Measurements from ENCODE around the gene CEP295NL. TPM values are rescaled to one million over a fixed set of nuclear protein-coding genes. Genes with fewer than 3 reads are reported as not detected.
A peak's percentile ranks its signal among the peaks of the same experiment; 100 is the strongest.

Gene CEP295NL
- total RNA-seq, 1 experiment from 2014 or later: 0.87 TPM

DNA sequence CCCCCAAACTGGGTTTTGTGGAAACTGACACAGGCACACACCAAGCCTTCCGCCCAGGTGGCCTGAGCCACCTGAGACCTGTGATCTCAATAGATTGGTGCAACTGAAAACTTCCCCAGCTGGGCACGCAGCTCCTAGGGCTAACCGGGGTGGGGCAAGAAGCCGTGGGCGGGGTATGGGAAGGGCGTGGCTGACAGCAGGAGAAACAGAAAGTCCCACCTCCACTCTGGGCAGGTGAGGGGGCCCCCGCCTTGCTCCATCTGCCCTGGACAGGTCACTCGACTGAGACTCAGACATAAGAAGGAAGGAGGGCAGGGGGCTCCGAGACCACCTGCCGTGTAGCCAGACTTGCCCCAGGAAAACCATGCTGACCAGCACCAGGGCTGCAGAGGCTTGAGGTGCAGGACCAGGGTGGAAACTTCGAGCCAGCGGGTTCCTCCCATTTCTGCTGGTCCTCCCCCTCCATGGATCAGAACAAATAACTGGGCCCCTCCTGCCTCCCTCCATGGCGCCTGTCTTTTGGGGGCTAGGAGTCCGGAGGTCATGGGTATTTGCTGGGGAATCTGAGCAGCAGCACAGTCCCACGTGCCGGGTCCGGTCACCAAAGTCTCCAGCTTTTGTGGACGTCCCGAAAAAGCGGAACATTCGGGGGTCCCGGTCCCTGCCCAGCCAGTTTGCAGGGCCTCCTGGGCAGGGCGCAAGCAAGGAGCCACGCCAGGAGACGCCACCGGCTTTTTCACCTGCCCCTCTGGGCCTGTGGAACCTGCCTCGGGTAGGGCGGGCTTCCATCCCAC is 20.9 kb upstream of the CEP295NL start:
- ATAC-seq (peak; percentile 67), DNase-seq (ENCODE audit: low read depth, low spot score) (no peak)
- Histone ChIP-seq H3K27me3 (ENCODE audit: control insufficient read depth, insufficient read depth, low read length) (no peaks in the 10 kb centered on the region), H3K4me1 (ENCODE audit: control insufficient read depth, insufficient read depth, low read length) (peaks cover 25% of the 10 kb centered on the region), H3K27ac (ENCODE audit: low read length) (peak overlapping the region; percentile 36; the same call in 1 of the 2 replicates), H3K4me3 (ENCODE audit: low read depth in 2 of 2, low read length in 2 of 2) (peak overlapping the region; percentile 50 to 65), H3K9me3 (ENCODE audit: control insufficient read depth, insufficient read depth, low read depth, low read length) (no peaks in the 10 kb centered on the region), H3K36me3 (ENCODE audit: control insufficient read depth, insufficient read depth, low read length) (no peaks in the 10 kb centered on the region)
- ChIA-PET POLR2A (no interaction called here), CTCF (no interaction called here)
- intact Hi-C loops (cut with micrococcal nuclease; ENCODE audit: unreplicated experiment): no loop called here
- no TSS peak for BruUV-seq (replicated peaks)
- in situ Hi-C loops (cut with HindIII; ENCODE audit: low pct_unique_long_range_greater_than_20kb, low sequenced_read_pairs): no loop called here
- TF ChIP-seq POLR2AphosphoS5 (IDR thresholded peaks at IDR 0.05; ENCODE audit: low read depth, low read length) (no peak), SIN3A (IDR thresholded peaks at IDR 0.05; ENCODE audit: borderline replicate concordance, insufficient read depth, low read depth, low read length) (no peak)

GRCh38 chr17:78922816-78923498 is 20.0 kb upstream of the CEP295NL start:
- Histone ChIP-seq H3K36me3 (ENCODE audit: control insufficient read depth, insufficient read depth, low read length) (no peaks in the 10 kb centered on the region), H3K27ac (ENCODE audit: low read length) (no peak overlapping the region), H3K4me1 (ENCODE audit: control insufficient read depth, insufficient read depth, low read length) (peaks cover 25% of the 10 kb centered on the region), H3K27me3 (ENCODE audit: control insufficient read depth, insufficient read depth, low read length) (no peaks in the 10 kb centered on the region), H3K4me3 (ENCODE audit: low read depth in 2 of 2, low read length in 2 of 2) (peak overlapping the region; percentile 50 to 65; a peak in 3 of 4 replicates), H3K9me3 (ENCODE audit: control insufficient read depth, insufficient read depth, low read depth, low read length) (no peaks in the 10 kb centered on the region)
- TF ChIP-seq POLR2AphosphoS5 (IDR thresholded peaks at IDR 0.05; ENCODE audit: low read depth, low read length) (no peak), SIN3A (IDR thresholded peaks at IDR 0.05; ENCODE audit: borderline replicate concordance, insufficient read depth, low read depth, low read length) (no peak), TCF7L2 (IDR thresholded peaks at IDR 0.05; ENCODE audit: low read depth, low read length) (no peak)
- TF ChIP-seq, protein P1, sequence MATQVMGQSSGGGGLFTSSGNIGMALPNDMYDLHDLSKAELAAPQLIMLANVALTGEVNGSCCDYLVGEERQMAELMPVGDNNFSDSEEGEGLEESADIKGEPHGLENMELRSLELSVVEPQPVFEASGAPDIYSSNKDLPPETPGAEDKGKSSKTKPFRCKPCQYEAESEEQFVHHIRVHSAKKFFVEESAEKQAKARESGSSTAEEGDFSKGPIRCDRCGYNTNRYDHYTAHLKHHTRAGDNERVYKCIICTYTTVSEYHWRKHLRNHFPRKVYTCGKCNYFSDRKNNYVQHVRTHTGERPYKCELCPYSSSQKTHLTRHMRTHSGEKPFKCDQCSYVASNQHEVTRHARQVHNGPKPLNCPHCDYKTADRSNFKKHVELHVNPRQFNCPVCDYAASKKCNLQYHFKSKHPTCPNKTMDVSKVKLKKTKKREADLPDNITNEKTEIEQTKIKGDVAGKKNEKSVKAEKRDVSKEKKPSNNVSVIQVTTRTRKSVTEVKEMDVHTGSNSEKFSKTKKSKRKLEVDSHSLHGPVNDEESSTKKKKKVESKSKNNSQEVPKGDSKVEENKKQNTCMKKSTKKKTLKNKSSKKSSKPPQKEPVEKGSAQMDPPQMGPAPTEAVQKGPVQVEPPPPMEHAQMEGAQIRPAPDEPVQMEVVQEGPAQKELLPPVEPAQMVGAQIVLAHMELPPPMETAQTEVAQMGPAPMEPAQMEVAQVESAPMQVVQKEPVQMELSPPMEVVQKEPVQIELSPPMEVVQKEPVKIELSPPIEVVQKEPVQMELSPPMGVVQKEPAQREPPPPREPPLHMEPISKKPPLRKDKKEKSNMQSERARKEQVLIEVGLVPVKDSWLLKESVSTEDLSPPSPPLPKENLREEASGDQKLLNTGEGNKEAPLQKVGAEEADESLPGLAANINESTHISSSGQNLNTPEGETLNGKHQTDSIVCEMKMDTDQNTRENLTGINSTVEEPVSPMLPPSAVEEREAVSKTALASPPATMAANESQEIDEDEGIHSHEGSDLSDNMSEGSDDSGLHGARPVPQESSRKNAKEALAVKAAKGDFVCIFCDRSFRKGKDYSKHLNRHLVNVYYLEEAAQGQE (IDR thresholded peaks at IDR 0.05; ENCODE audit: insufficient read depth in 1 of 2, low read depth in 2 of 2, low read length in 1 of 2): no peak
- intact Hi-C loops (cut with micrococcal nuclease; ENCODE audit: unreplicated experiment): no loop called here
- ATAC-seq (no peak), DNase-seq (ENCODE audit: low read depth, low spot score) (no peak)
- ChIA-PET POLR2A (no interaction called here), CTCF (no interaction called here)
- in situ Hi-C loops (cut with HindIII; ENCODE audit: low pct_unique_long_range_greater_than_20kb, low sequenced_read_pairs): no loop called here
- no TSS peak for BruUV-seq (replicated peaks)

DNA sequence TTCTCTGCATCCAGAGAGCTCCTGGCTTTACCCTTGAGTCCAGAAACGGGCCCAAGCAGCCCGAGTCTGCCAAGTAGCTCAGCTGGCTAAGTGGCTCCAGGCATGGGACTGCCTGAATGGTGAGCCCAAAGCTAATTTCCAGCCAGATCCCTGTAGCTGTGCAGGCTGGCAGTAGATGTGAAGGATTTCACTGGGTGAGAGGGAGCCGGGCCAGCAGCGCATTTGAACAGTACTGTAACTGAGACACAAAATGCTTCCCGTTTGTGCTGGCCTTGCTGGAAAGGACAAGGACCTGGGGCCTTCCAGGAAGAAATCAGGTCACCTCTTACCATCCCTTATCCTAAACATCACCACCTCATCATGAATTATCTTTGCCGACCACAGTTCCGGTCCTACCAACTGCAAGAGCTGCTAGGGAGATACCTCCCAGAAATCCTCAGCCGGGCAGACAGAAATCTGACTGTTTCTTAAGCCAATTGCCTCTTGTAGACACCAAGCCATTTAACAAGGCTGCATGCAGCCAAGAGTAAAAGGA is 18.5 kb upstream of the CEP295NL start:
- intact Hi-C loops (cut with micrococcal nuclease; ENCODE audit: unreplicated experiment): no loop called here
- no peak for DNase-seq (ENCODE audit: low read depth, low spot score)
- Histone ChIP-seq H3K9me3 (ENCODE audit: control insufficient read depth, insufficient read depth, low read depth, low read length) (no peaks in the 10 kb centered on the region), H3K27me3 (ENCODE audit: control insufficient read depth, insufficient read depth, low read length) (no peaks in the 10 kb centered on the region), H3K36me3 (ENCODE audit: control insufficient read depth, insufficient read depth, low read length) (no peaks in the 10 kb centered on the region), H3K4me3 (ENCODE audit: low read depth in 2 of 2, low read length in 2 of 2) (no peak overlapping the region), H3K27ac (ENCODE audit: low read length) (no peak overlapping the region), H3K4me1 (ENCODE audit: control insufficient read depth, insufficient read depth, low read length) (peaks cover 25% of the 10 kb centered on the region)
- POLR2A ChIA-PET: interaction anchor here (0.5 to 0.6 kb wide), 3 partner anchors 17 to 72 kb away, joined by 3 to 4 read pairs (median 4); no protein-coding TSS in a partner anchor
- CTCF ChIA-PET: no interaction called here
- no TSS peak for BruUV-seq (replicated peaks)
- no peak for TF ChIP-seq POLR2AphosphoS5 (IDR thresholded peaks at IDR 0.05; ENCODE audit: low read depth, low read length)
- TF ChIP-seq, protein P1 (IDR thresholded peaks at IDR 0.05; ENCODE audit: insufficient read depth in 1 of 2, low read depth in 2 of 2, low read length in 1 of 2): no peak
- TF ChIP-seq TCF7L2 (IDR thresholded peaks at IDR 0.05; ENCODE audit: low read depth, low read length): no peak
- no peak for TF ChIP-seq SIN3A (IDR thresholded peaks at IDR 0.05; ENCODE audit: borderline replicate concordance, insufficient read depth, low read depth, low read length)
- TF ChIP-seq, protein P2, sequence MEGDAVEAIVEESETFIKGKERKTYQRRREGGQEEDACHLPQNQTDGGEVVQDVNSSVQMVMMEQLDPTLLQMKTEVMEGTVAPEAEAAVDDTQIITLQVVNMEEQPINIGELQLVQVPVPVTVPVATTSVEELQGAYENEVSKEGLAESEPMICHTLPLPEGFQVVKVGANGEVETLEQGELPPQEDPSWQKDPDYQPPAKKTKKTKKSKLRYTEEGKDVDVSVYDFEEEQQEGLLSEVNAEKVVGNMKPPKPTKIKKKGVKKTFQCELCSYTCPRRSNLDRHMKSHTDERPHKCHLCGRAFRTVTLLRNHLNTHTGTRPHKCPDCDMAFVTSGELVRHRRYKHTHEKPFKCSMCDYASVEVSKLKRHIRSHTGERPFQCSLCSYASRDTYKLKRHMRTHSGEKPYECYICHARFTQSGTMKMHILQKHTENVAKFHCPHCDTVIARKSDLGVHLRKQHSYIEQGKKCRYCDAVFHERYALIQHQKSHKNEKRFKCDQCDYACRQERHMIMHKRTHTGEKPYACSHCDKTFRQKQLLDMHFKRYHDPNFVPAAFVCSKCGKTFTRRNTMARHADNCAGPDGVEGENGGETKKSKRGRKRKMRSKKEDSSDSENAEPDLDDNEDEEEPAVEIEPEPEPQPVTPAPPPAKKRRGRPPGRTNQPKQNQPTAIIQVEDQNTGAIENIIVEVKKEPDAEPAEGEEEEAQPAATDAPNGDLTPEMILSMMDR (IDR thresholded peaks at IDR 0.05): no peak
- ATAC-seq: no peak
- in situ Hi-C loops (cut with HindIII; ENCODE audit: low pct_unique_long_range_greater_than_20kb, low sequenced_read_pairs): no loop called here

Data from Panc1 (cell line).